Esophagus muscularis mucosa (tissue), 4 donors: ENCODE results near the gene POLD4. TPM values are rescaled to one million over a fixed set of nuclear protein-coding genes. Genes with fewer than 3 reads are reported as not detected.

ENCODE experiments used
- DNase-seq: peaks from one replicate; pipeline ENCODE4 v3.0.0-alpha.2; 2017; ENCODE audit errors: extremely low spot score
- H3K27ac ChIP-seq, 4 donors: fragments of 200-600 bp; sonication (generic); replicated peaks in 1 of 4; 1 replicate in 3 of 4; 2 replicates in 1 of 4; pipeline ENCODE4 v1.5.1; 2016 to 2019; ENCODE audit warnings: mild to moderate bottlenecking in 1 of 4
- H3K27me3 ChIP-seq, 4 donors: fragments of 200-600 bp; sonication (generic); one replicate each; pipeline versions ENCODE4 v1.5.1 to v1.6.0; 2016 to 2019
- H3K36me3 ChIP-seq, 4 donors: fragments of 200-600 bp; sonication (generic); one replicate each; pipeline ENCODE4 v1.5.1; 2016 to 2019
- H3K4me1 ChIP-seq, 4 donors: fragments of 200-600 bp; sonication (generic); one replicate each; pipeline ENCODE4 v1.5.1; 2016 to 2019
- H3K4me3 ChIP-seq, 4 donors: fragments of 200-600 bp; sonication (generic); 1 replicate in 2 of 4; 2 replicates in 2 of 4; pipeline ENCODE4 v1.5.1; 2016 to 2019; ENCODE audit warnings: mild to moderate bottlenecking in 4 of 4, moderate library complexity in 1 of 4
- H3K9me3 ChIP-seq, 4 donors: fragments of 200-600 bp; sonication (generic); 1 replicate in 3 of 4; 2 replicates in 1 of 4; pipeline ENCODE4 v1.5.1; 2016 to 2019
- EP300 ChIP-seq: sonication (generic); formaldehyde crosslinking; IDR thresholded peaks from one replicate; pipeline ENCODE4 v1.6.1; 2017; ENCODE audit warnings: antibody characterized with exemption
- POLR2A ChIP-seq: fragments of 450-650 bp; IDR thresholded peaks from one replicate; pipeline ENCODE4 v1.6.1; 2017; ENCODE audit warnings: antibody characterized with exemption, moderate library complexity, mild to moderate bottlenecking, low read depth
- POLR2AphosphoS5 ChIP-seq, 2 donors: sonication (generic); formaldehyde crosslinking; IDR thresholded peaks; one replicate each; pipeline ENCODE4 v1.6.1; 2017; ENCODE audit warnings: antibody characterized with exemption in 2 of 2
- WGBS: methylation state at CpG from one replicate; pipeline ENCODE4 v1.1.5; 2018; 5-methylcytosine and 5-hydroxymethylcytosine counted together
- intact Hi-C: fragments of 100-400 bp; cut with DNase I; formaldehyde crosslinking; loops from one replicate; pipeline ENCODE4 v1.15.1; 2023
- total RNA-seq, 4 donors: library from RNA; depleted of rRNA; stranded (reverse); fragments of >200 nt; gene quantifications; one replicate each; pipeline versions ENCODE4 v1.1.0 to v1.2.1, GENCODE V29; 2016
- TF ChIP-seq, protein P1 (sequence below), 3 experiments: fragments of 200-600 bp in 2 of 3; fragments of 450-650 bp in 1 of 3; sonication (generic) in 2 of 3; IDR thresholded peaks; one replicate each; pipeline ENCODE4 v1.5.1; 2017 to 2019; ENCODE audit warnings: antibody characterized with exemption in 3 of 3, mild to moderate bottlenecking in 2 of 3, moderate library complexity in 1 of 3

Gene POLD4
- total RNA-seq, 4 donors from 2014 or later: 77.2 to 106 (median 83.1) TPM

- TF ChIP-seq, protein P1, sequence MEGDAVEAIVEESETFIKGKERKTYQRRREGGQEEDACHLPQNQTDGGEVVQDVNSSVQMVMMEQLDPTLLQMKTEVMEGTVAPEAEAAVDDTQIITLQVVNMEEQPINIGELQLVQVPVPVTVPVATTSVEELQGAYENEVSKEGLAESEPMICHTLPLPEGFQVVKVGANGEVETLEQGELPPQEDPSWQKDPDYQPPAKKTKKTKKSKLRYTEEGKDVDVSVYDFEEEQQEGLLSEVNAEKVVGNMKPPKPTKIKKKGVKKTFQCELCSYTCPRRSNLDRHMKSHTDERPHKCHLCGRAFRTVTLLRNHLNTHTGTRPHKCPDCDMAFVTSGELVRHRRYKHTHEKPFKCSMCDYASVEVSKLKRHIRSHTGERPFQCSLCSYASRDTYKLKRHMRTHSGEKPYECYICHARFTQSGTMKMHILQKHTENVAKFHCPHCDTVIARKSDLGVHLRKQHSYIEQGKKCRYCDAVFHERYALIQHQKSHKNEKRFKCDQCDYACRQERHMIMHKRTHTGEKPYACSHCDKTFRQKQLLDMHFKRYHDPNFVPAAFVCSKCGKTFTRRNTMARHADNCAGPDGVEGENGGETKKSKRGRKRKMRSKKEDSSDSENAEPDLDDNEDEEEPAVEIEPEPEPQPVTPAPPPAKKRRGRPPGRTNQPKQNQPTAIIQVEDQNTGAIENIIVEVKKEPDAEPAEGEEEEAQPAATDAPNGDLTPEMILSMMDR (IDR thresholded peaks at IDR 0.05): no peak
- TF ChIP-seq POLR2A (no peak), POLR2AphosphoS5 (IDR thresholded peaks at IDR 0.05) (no peak), EP300 (no peak)
- Histone ChIP-seq H3K27ac (peak overlapping the region; percentile 89 to 95 (median 92)), H3K9me3 (no peaks in the 10 kb centered on the region), H3K4me3 (peak overlapping the region; percentile 73 to 94 (median 81)), H3K27me3 (no peaks in the 10 kb centered on the region), H3K36me3 (peaks cover 0 to 3% (median 0%) of the 10 kb centered on the region in 4 donors), H3K4me1 (peaks cover 17 to 38% (median 32%) of the 10 kb centered on the region in 4 donors)
- 0% methylated on average over 9 of the region's 10 CpGs for WGBS
- intact Hi-C loops: loop anchor here (1.0 to 5.0 kb wide), 3 partner anchors 51 to 235 kb away; partner anchors contain the start of gene GRK2
- no peak for DNase-seq
Measured at GRCh38 chr11:67316882-67317204, 36.5 kb downstream of the POLD4 start.

DNA sequence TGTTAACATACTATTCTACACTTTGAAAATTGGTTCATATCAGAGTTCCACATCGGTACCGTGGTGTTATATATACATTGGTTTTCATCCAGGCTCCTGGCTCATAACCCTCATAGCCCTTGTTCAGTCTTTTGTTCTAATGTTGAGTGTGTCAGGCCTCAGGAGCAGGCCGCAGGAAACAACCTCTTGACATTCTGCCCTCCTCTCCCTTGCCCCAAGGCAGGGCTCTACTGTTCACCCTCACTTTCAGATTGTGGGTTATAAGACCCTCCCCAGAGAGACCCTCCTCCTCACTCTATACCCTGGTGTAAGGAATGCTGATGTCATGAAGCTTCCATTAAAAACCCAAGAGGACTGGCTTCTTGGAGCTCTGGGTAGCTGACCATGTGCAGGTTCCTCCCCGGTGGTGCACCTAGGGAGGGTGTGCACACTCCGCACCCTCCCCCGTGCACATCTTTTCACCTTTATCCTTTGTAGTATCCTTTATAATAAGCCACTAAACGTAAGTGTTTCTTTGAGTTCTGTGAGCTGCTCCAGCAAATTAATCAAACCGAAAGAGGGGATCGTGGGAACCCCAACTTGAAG lies 37.9 kb downstream of the POLD4 start:
- Histone ChIP-seq H3K9me3 (no peaks in the 10 kb centered on the region), H3K36me3 (peaks cover 0 to 17% (median 11%) of the 10 kb centered on the region in 4 donors), H3K27me3 (no peaks in the 10 kb centered on the region), H3K4me3 (no peak overlapping the region), H3K27ac (no peak overlapping the region), H3K4me1 (peaks cover 17 to 34% (median 29%) of the 10 kb centered on the region in 4 donors)
- 88% methylated on average over 9 of the region's 9 CpGs for WGBS
- no peak for TF ChIP-seq POLR2A
- no peak for TF ChIP-seq POLR2AphosphoS5 (IDR thresholded peaks at IDR 0.05)
- TF ChIP-seq EP300: no peak
- TF ChIP-seq, protein P1 (IDR thresholded peaks at IDR 0.05): no peak
- intact Hi-C loops: loop anchor here (5.0 kb wide), 1 partner anchor 233 kb away; no protein-coding TSS in a partner anchor
- DNase-seq: no peak

- no peak for DNase-seq
- H3K9me3 ChIP-seq: no peaks in the 10 kb centered on the region
- no peaks in the 10 kb centered on the region for H3K27me3 ChIP-seq
- WGBS: 95% methylated on average over 2 of the region's 2 CpGs
- intact Hi-C loops: no loop called here
- H3K27ac ChIP-seq: no peak overlapping the region
- no peak overlapping the region for H3K4me3 ChIP-seq
- H3K36me3 ChIP-seq: peaks cover 0 to 29% (median 23%) of the 10 kb centered on the region in 4 donors
- peaks cover 17 to 22% (median 18%) of the 10 kb centered on the region in 4 donors for H3K4me1 ChIP-seq
- TF ChIP-seq EP300: no peak
- TF ChIP-seq POLR2A: no peak
- TF ChIP-seq, protein P1 (IDR thresholded peaks at IDR 0.05): no peak
- no peak for TF ChIP-seq POLR2AphosphoS5 (IDR thresholded peaks at IDR 0.05)
Measured at GRCh38 chr11:67314218-67314617, 39.1 kb downstream of the POLD4 start.

DNA sequence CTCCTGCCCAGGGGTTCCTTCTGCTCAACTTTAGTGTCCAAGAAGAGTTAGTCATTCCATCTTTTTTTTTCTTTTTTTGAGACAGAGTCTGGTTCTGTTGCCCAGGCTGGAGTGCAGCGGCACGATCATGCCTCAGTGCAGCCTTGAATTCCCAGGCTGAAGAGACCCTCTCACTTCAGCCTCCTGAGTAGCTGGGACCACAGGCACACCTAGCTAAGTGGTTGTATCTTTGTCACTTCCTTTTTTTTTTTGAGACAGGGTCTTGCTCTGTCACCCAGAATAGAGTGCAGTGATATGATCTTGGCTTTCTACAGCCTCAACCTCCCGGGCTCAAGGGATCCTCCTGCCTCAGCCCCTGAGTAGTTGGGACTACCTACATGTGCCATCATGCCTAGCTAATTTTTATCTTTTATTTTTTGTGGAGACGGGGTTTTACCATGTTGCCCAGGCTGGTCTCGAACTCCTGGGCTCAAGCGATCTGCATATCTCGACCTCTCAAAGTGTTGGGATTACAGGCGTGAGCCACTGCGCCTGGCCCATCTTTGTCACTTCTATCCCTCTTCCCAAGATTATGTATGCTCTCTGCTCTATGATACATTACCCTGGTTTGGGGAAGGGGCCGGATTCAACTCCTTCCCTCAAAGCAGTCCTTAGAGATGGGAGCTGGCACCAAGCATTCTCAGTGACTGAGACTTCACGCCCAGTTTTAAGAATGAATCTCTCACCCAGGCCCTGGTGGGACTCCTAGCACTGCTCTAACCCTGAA lies 40.0 kb downstream of the POLD4 start:
- peaks cover 0 to 38% (median 31%) of the 10 kb centered on the region in 4 donors for H3K36me3 ChIP-seq
- no peaks in the 10 kb centered on the region for H3K9me3 ChIP-seq
- 90% methylated on average over 11 of the region's 11 CpGs for WGBS
- no peak overlapping the region for H3K4me3 ChIP-seq
- H3K4me1 ChIP-seq: peaks cover 8 to 13% (median 9%) of the 10 kb centered on the region in 4 donors
- DNase-seq: no peak
- intact Hi-C loops: no loop called here
- no peaks in the 10 kb centered on the region for H3K27me3 ChIP-seq
- peak overlapping the region in 1 of 4 donors; percentile 13 for H3K27ac ChIP-seq
- TF ChIP-seq EP300 (no peak), POLR2AphosphoS5 (IDR thresholded peaks at IDR 0.05) (no peak), POLR2A (no peak)
- TF ChIP-seq, protein P1 (IDR thresholded peaks at IDR 0.05): no peak
